Measurements from ENCODE around the gene CPLANE2.

Gene CPLANE2

GRCh38 chr1:16187748-16188401 lies 49.1 kb downstream of the CPLANE2 start:
- peak; percentile 82 for DNase-seq

- DNase-seq: no peak
Observed at GRCh38 chr1:16186655-16187235, 50.2 kb downstream of the CPLANE2 start.

- no peak for DNase-seq
Observed at GRCh38 chr1:16184557-16185303, 52.3 kb downstream of the CPLANE2 start.

GRCh38 chr1:16183765-16184556 lies 53.0 kb downstream of the CPLANE2 start:
- DNase-seq: no peak

GRCh38 chr1:16183179-16183578 lies 53.8 kb downstream of the CPLANE2 start:
- peak; percentile 81 for DNase-seq

- DNase-seq: peak; percentile 98
Observed at GRCh38 chr1:16181887-16182719, 54.9 kb downstream of the CPLANE2 start.
